CD4-positive, alpha-beta memory T cell (primary cell): Measurements from ENCODE around the gene GARNL3. TPM values are rescaled to one million over a fixed set of nuclear protein-coding genes. Genes with fewer than 3 reads are reported as not detected.

Experiments
- CTCF ChIA-PET: fragments of 350-600 bp; sonication (Branson Sonifier 250); formaldehyde crosslinking; loops from one replicate; lab custom pipeline; 2021; ENCODE audit warnings: inconsistent platforms; ENCODE audit not compliant: partially characterized antibody; lab: Charles Lee
- POLR2A ChIA-PET: fragments of 350-600 bp; sonication (Branson Sonifier 250); formaldehyde crosslinking; loops from one replicate; lab custom pipeline; 2021; ENCODE audit not compliant: partially characterized antibody; lab: Charles Lee
- DNase-seq, 5 donors: peaks; one replicate each; pipeline versions ENCODE4 v3.0.0 to v3.0.0-alpha.2; 2020 to 2022; ENCODE audit warnings: mixed read lengths in 1 of 5
- H3K27ac ChIP-seq: one replicate; pipeline ENCODE4 v1.7.0; 2013; ENCODE audit warnings: low read depth, low read length
- H3K27me3 ChIP-seq: 2 replicates; pipeline ENCODE4 v1.7.0; 2013; ENCODE audit warnings: mild to moderate bottlenecking, low read length, moderate library complexity; ENCODE audit not compliant: insufficient read depth
- H3K36me3 ChIP-seq: 2 replicates; pipeline ENCODE4 v1.7.0; 2013; ENCODE audit warnings: mild to moderate bottlenecking, low read length, moderate library complexity; ENCODE audit not compliant: insufficient read depth
- H3K4me1 ChIP-seq: 2 replicates; pipeline ENCODE4 v1.7.0; 2013; ENCODE audit warnings: mild to moderate bottlenecking, low read length, moderate library complexity; ENCODE audit not compliant: insufficient read depth
- H3K4me3 ChIP-seq, 2 donors: one replicate each; pipeline ENCODE4 v1.7.0; 2013; ENCODE audit warnings: low read length in 2 of 2, mild to moderate bottlenecking in 1 of 2
- H3K9me3 ChIP-seq, 2 donors: one replicate each; pipeline ENCODE4 v1.7.0; 2013; ENCODE audit warnings: low read length in 2 of 2, control low read depth in 1 of 2; ENCODE audit not compliant: control insufficient read depth in 1 of 2
- H3K27ac Mint-ChIP-seq, 7 donors: one replicate each; pipeline ENCODE4 v1.8.0; 2020 to 2021; ENCODE audit warnings: mixed read lengths in 7 of 7, mild to moderate bottlenecking in 6 of 7, inconsistent platforms in 3 of 7, moderate library complexity in 3 of 7
- H3K27me3 Mint-ChIP-seq, 2 donors: one replicate each; pipeline ENCODE4 v1.8.0; 2020 to 2021; ENCODE audit warnings: mixed read lengths in 2 of 2
- H3K36me3 Mint-ChIP-seq, 2 donors: one replicate each; pipeline ENCODE4 v1.8.0; 2020 to 2021; ENCODE audit warnings: mixed read lengths in 2 of 2, inconsistent platforms in 1 of 2, mild to moderate bottlenecking in 1 of 2
- H3K4me1 Mint-ChIP-seq, 4 donors: one replicate each; pipeline ENCODE4 v1.8.0; 2020 to 2021; ENCODE audit warnings: mixed read lengths in 4 of 4, mild to moderate bottlenecking in 1 of 4
- H3K4me3 Mint-ChIP-seq, 8 donors: one replicate each; pipeline ENCODE4 v1.8.0; 2020 to 2021; ENCODE audit warnings: mixed read lengths in 8 of 8, mild to moderate bottlenecking in 7 of 8, moderate library complexity in 6 of 8, inconsistent platforms in 3 of 8
- H3K9me3 Mint-ChIP-seq, 8 donors: one replicate each; pipeline ENCODE4 v1.8.0; 2020 to 2021; ENCODE audit warnings: mixed read lengths in 8 of 8, mild to moderate bottlenecking in 5 of 8, inconsistent platforms in 3 of 8, moderate library complexity in 1 of 8
- intact Hi-C: fragments of 100-400 bp; cut with micrococcal nuclease; formaldehyde crosslinking; loops from one replicate; pipeline ENCODE4 v1.15.1; 2023
- polyA plus RNA-seq, 2 donors: library from polyadenylated mRNA; unstranded; fragments of 300-500 nt; fragmentation: Illumina TruSeq; gene quantifications; one replicate each; pipeline ENCODE4 v1.2.3, GENCODE V29; 2021
- total RNA-seq, 2 experiments: library from RNA; stranded (reverse); gene quantifications; one replicate each; pipeline ENCODE4 v1.2.3, GENCODE V29; 2021

The GARNL3 gene
- total and polyA plus RNA-seq, 4 experiments from 2014 or later: 0.41 to 6.6 (median 5.9) TPM; not detected in 1

- no peak for DNase-seq
- no peaks in the 10 kb centered on the region for H3K36me3 Mint-ChIP-seq
- Histone ChIP-seq H3K9me3 (no peaks in the 10 kb centered on the region), H3K27me3 (no peaks in the 10 kb centered on the region), H3K4me3 (no peak overlapping the region), H3K36me3 (no peaks in the 10 kb centered on the region), H3K27ac (no peak overlapping the region), H3K4me1 (no peaks in the 10 kb centered on the region)
- H3K9me3 Mint-ChIP-seq: peaks cover 0 to 2% (median 0%) of the 10 kb centered on the region in 8 donors
- peaks cover 0 to 7% of the 10 kb centered on the region in 2 donors for H3K27me3 Mint-ChIP-seq
- intact Hi-C loops: no loop called here
- CTCF ChIA-PET: no interaction called here
- H3K4me1 Mint-ChIP-seq: no peaks in the 10 kb centered on the region
- POLR2A ChIA-PET: no interaction called here
- no peak overlapping the region for H3K27ac Mint-ChIP-seq
- H3K4me3 Mint-ChIP-seq: no peak overlapping the region
These were observed 13.8 kb downstream of the GARNL3 start for GRCh38 chr9:127278372-127278771.

GRCh38 chr9:127279717-127280285 lies 15.2 kb downstream of the GARNL3 start:
- Mint-ChIP-seq H3K4me3 (no peak overlapping the region), H3K9me3 (peaks cover 0 to 2% (median 0%) of the 10 kb centered on the region in 8 donors), H3K4me1 (no peaks in the 10 kb centered on the region), H3K27ac (no peak overlapping the region), H3K36me3 (no peaks in the 10 kb centered on the region), H3K27me3 (peaks cover 0 to 7% of the 10 kb centered on the region in 2 donors)
- CTCF ChIA-PET: no interaction called here
- POLR2A ChIA-PET: no interaction called here
- intact Hi-C loops: no loop called here
- Histone ChIP-seq H3K27ac (no peak overlapping the region), H3K4me1 (no peaks in the 10 kb centered on the region), H3K4me3 (no peak overlapping the region), H3K27me3 (no peaks in the 10 kb centered on the region), H3K9me3 (no peaks in the 10 kb centered on the region), H3K36me3 (no peaks in the 10 kb centered on the region)
- no peak for DNase-seq

GRCh38 chr9:127280880-127281660 lies 16.5 kb downstream of the GARNL3 start:
- H3K9me3 Mint-ChIP-seq: peaks cover 0 to 2% (median 0%) of the 10 kb centered on the region in 8 donors
- Histone ChIP-seq H3K36me3 (no peaks in the 10 kb centered on the region), H3K4me3 (no peak overlapping the region), H3K27ac (no peak overlapping the region), H3K27me3 (no peaks in the 10 kb centered on the region), H3K9me3 (no peaks in the 10 kb centered on the region), H3K4me1 (no peaks in the 10 kb centered on the region)
- POLR2A ChIA-PET: no interaction called here
- intact Hi-C loops: no loop called here
- H3K36me3 Mint-ChIP-seq: no peaks in the 10 kb centered on the region
- DNase-seq: no peak
- CTCF ChIA-PET: no interaction called here
- no peaks in the 10 kb centered on the region for H3K4me1 Mint-ChIP-seq
- H3K27ac Mint-ChIP-seq: peak overlapping the region in 2 of 7 donors; percentile 19 to 47
- peak overlapping the region in 1 of 8 donors; percentile 3 for H3K4me3 Mint-ChIP-seq
- peaks cover 0 to 7% of the 10 kb centered on the region in 2 donors for H3K27me3 Mint-ChIP-seq

GRCh38 chr9:127281891-127282290 lies 17.3 kb downstream of the GARNL3 start:
- no peaks in the 10 kb centered on the region for H3K27me3 ChIP-seq
- ChIA-PET POLR2A (no interaction called here), CTCF (no interaction called here)
- H3K27ac Mint-ChIP-seq: no peak overlapping the region
- H3K27me3 Mint-ChIP-seq: peaks cover 3 to 8% of the 10 kb centered on the region in 2 donors
- intact Hi-C loops: no loop called here
- no peak for DNase-seq
- H3K4me1 Mint-ChIP-seq: no peaks in the 10 kb centered on the region
- H3K9me3 Mint-ChIP-seq: peaks cover 0 to 2% (median 0%) of the 10 kb centered on the region in 8 donors
- no peak overlapping the region for H3K4me3 Mint-ChIP-seq
- H3K36me3 Mint-ChIP-seq: no peaks in the 10 kb centered on the region
- no peaks in the 10 kb centered on the region for H3K4me1 ChIP-seq
- no peak overlapping the region for H3K27ac ChIP-seq
- no peaks in the 10 kb centered on the region for H3K9me3 ChIP-seq
- no peak overlapping the region for H3K4me3 ChIP-seq
- no peaks in the 10 kb centered on the region for H3K36me3 ChIP-seq

- H3K36me3 Mint-ChIP-seq: no peaks in the 10 kb centered on the region
- intact Hi-C loops: no loop called here
- CTCF ChIA-PET: no interaction called here
- peaks cover 3 to 7% of the 10 kb centered on the region in 2 donors for H3K27me3 Mint-ChIP-seq
- H3K9me3 ChIP-seq: no peaks in the 10 kb centered on the region
- no peaks in the 10 kb centered on the region for H3K4me1 Mint-ChIP-seq
- H3K27ac ChIP-seq: no peak overlapping the region
- H3K4me3 Mint-ChIP-seq: no peak overlapping the region
- no peaks in the 10 kb centered on the region for H3K36me3 ChIP-seq
- DNase-seq: no peak
- H3K4me3 ChIP-seq: no peak overlapping the region
- POLR2A ChIA-PET: no interaction called here
- peaks cover 0 to 2% (median 0%) of the 10 kb centered on the region in 8 donors for H3K9me3 Mint-ChIP-seq
- H3K4me1 ChIP-seq: no peaks in the 10 kb centered on the region
- peaks cover 3% of the 10 kb centered on the region for H3K27me3 ChIP-seq
- no peak overlapping the region for H3K27ac Mint-ChIP-seq
These were observed 18.0 kb downstream of the GARNL3 start for GRCh38 chr9:127282611-127283010.

GRCh38 chr9:127283135-127283534 lies 18.6 kb downstream of the GARNL3 start:
- no peak overlapping the region for H3K27ac ChIP-seq
- Mint-ChIP-seq H3K27me3 (peaks cover 7 to 10% of the 10 kb centered on the region in 2 donors), H3K9me3 (peaks cover 0 to 2% (median 0%) of the 10 kb centered on the region in 8 donors), H3K36me3 (no peaks in the 10 kb centered on the region), H3K4me3 (no peak overlapping the region), H3K4me1 (no peaks in the 10 kb centered on the region), H3K27ac (no peak overlapping the region)
- H3K36me3 ChIP-seq: no peaks in the 10 kb centered on the region
- peaks cover 4% of the 10 kb centered on the region for H3K27me3 ChIP-seq
- H3K9me3 ChIP-seq: no peaks in the 10 kb centered on the region
- H3K4me1 ChIP-seq: no peaks in the 10 kb centered on the region
- intact Hi-C loops: no loop called here
- ChIA-PET POLR2A (no interaction called here), CTCF (no interaction called here)
- no peak overlapping the region for H3K4me3 ChIP-seq
- DNase-seq: no peak

GRCh38 chr9:127283917-127284497 lies 19.4 kb downstream of the GARNL3 start:
- no peak overlapping the region for H3K4me3 Mint-ChIP-seq
- peak overlapping the region in 1 of 7 donors; percentile 72 for H3K27ac Mint-ChIP-seq
- no peaks in the 10 kb centered on the region for H3K4me1 ChIP-seq
- H3K9me3 Mint-ChIP-seq: peaks cover 0 to 2% (median 0%) of the 10 kb centered on the region in 8 donors
- H3K27ac ChIP-seq: no peak overlapping the region
- peaks cover 8 to 12% of the 10 kb centered on the region in 2 donors for H3K27me3 Mint-ChIP-seq
- H3K36me3 Mint-ChIP-seq: no peaks in the 10 kb centered on the region
- no peaks in the 10 kb centered on the region for H3K9me3 ChIP-seq
- ChIA-PET POLR2A (no interaction called here), CTCF (no interaction called here)
- intact Hi-C loops: no loop called here
- no peaks in the 10 kb centered on the region for H3K36me3 ChIP-seq
- peaks cover 4% of the 10 kb centered on the region for H3K27me3 ChIP-seq
- H3K4me1 Mint-ChIP-seq: no peaks in the 10 kb centered on the region
- peak in 4 of 5 donors; percentile 2 to 8 (median 4) for DNase-seq
- no peak overlapping the region for H3K4me3 ChIP-seq
